H1 (cell line): ENCODE data around the gene KIFBP. TPM values are rescaled to one million over a fixed set of nuclear protein-coding genes. Genes with fewer than 3 reads are reported as not detected.

ENCODE experiments used
- MAX ChIP-seq: IDR thresholded peaks from 2 replicates; pipeline ENCODE4 v1.6.1; 2012; ENCODE audit warnings: inconsistent platforms
- polyA plus RNA-seq, 7 experiments: library from polyadenylated mRNA; depleted of rRNA in 3 of 7; stranded (reverse) in 5 of 7; unstranded in 2 of 7; fragments of >200 nt in 5 of 7; fragments of 200-250 nt in 2 of 7; gene quantifications; 1 replicate in 5 of 7; 2 replicates in 1 of 7; 4 replicates in 1 of 7; pipeline versions ENCODE4 v1.2.1 to v1.2.3, GENCODE V29; 2011 to 2013; ENCODE audit warnings: missing spikeins in 2 of 7, mixed read lengths in 2 of 7
- total RNA-seq: library from RNA; stranded (reverse); fragmentation: NEBNext Ultra II Directional; extraction: Animal tissue kit (Norgen Biotek cat#: 25700); gene quantifications from 2 replicates; pipeline ENCODE4 v1.2.1, GENCODE V29; 2021

KIFBP gene
- total and polyA plus RNA-seq, 2 of the 8 experiments (the other 6 are each of a cell fraction or from before 2014, with no cell fraction given), result 17.3 to 34.6 TPM

GRCh38 chr10:69065406-69066361 is 77.1 kb downstream of the KIFBP start (continued):
- TF ChIP-seq MAX, result no peak

Other genes with a start within 250 kb of the KIFBP start
- 2.5 and 2.6 TPM in 2 replicates for gene STOX1, start 161.3 kb upstream of the KIFBP start, total RNA-seq
- gene STOX1, start 161.3 kb upstream of the KIFBP start, polyA plus RNA-seq (2011; rRNA removed), result 0.47 and 0.92 TPM in 2 replicates
- gene DDX50, start 87.5 kb upstream of the KIFBP start, total RNA-seq, result 36.5 and 39.0 TPM in 2 replicates
- gene DDX50, start 87.5 kb upstream of the KIFBP start, polyA plus RNA-seq (2011; rRNA removed), result 12.6 and 20.0 TPM in 2 replicates
- gene DDX21, start 32.6 kb upstream of the KIFBP start, total RNA-seq, result 189 and 195 TPM in 2 replicates
- 39.1 and 67.0 TPM in 2 replicates for gene DDX21, start 32.6 kb upstream of the KIFBP start, polyA plus RNA-seq (2011; rRNA removed)
- gene SRGN, start 99.3 kb downstream of the KIFBP start, total RNA-seq, result not detected in 2 replicates
- gene SRGN, start 99.3 kb downstream of the KIFBP start, polyA plus RNA-seq (2011; rRNA removed), result 0.06 TPM in 1 of 2 replicates, not detected in the other
- 44.8 and 49.6 TPM in 2 replicates for gene VPS26A, start 135.4 kb downstream of the KIFBP start, total RNA-seq
- 3.9 and 10.7 TPM in 2 replicates for gene VPS26A, start 135.4 kb downstream of the KIFBP start, polyA plus RNA-seq (2011; rRNA removed)
- 43.4 and 45.6 TPM in 2 replicates for gene SUPV3L1, start 191.4 kb downstream of the KIFBP start, total RNA-seq
- gene SUPV3L1, start 191.4 kb downstream of the KIFBP start, polyA plus RNA-seq (2011; rRNA removed), result 22.0 and 34.6 TPM in 2 replicates
- gene HKDC1, start 231.5 kb downstream of the KIFBP start, total RNA-seq, result 0.11 and 0.78 TPM in 2 replicates
- 0.05 and 0.12 TPM in 2 replicates for gene HKDC1, start 231.5 kb downstream of the KIFBP start, polyA plus RNA-seq (2011; rRNA removed)